GM19452 (cell line): ENCODE measurements around the gene HLA-DRA.
A peak's percentile ranks its signal among the peaks of the same experiment; 100 is the strongest.
"Not testable (repeated sequence)": the region's sequence is repeated elsewhere in the genome, so short reads cannot be mapped to it uniquely, and the experiment has no call there.

ENCODE experiments used
- ATAC-seq: cut with Tn5 transposase; IDR thresholded peaks from one replicate; pipeline ENCODE4 v1.9.1; 2021; ENCODE audit not compliant: unreplicated experiment

Gene HLA-DRA

GRCh38 chr6:32430179-32430578 lies 9.5 kb upstream of the HLA-DRA start:
- ATAC-seq: no peak

- ATAC-seq: no peak
Observed at GRCh38 chr6:32431142-32431541, 8.5 kb upstream of the HLA-DRA start.

GRCh38 chr6:32432050-32432450 lies 7.6 kb upstream of the HLA-DRA start:
- no peak for ATAC-seq

GRCh38 chr6:32433950-32434349 lies 5.7 kb upstream of the HLA-DRA start:
- ATAC-seq: not testable (repeated sequence)

GRCh38 chr6:32436186-32436585 lies 3.5 kb upstream of the HLA-DRA start:
- no peak for ATAC-seq

GRCh38 chr6:32436995-32437836 lies 2.5 kb upstream of the HLA-DRA start:
- peak; percentile 57 for ATAC-seq

- ATAC-seq: no peak
Observed at GRCh38 chr6:32439139-32439538, 548 bp upstream of the HLA-DRA start.

- no peak for ATAC-seq
Observed at GRCh38 chr6:32442243-32442667, 2.6 kb downstream of the HLA-DRA start.

- ATAC-seq: no peak
Observed at GRCh38 chr6:32442977-32443552, 3.4 kb downstream of the HLA-DRA start.

- ATAC-seq: no peak
Observed at GRCh38 chr6:32444433-32444832, 4.7 kb downstream of the HLA-DRA start.

GRCh38 chr6:32445321-32445854 lies 5.7 kb downstream of the HLA-DRA start:
- no peak for ATAC-seq

- ATAC-seq: no peak
Observed at GRCh38 chr6:32447932-32448331, 8.2 kb downstream of the HLA-DRA start.

GRCh38 chr6:32449088-32449736 lies 9.5 kb downstream of the HLA-DRA start:
- ATAC-seq: no peak

GRCh38 chr6:32457054-32457453 lies 17.4 kb downstream of the HLA-DRA start:
- no peak for ATAC-seq

GRCh38 chr6:32459781-32460424 lies 20.2 kb downstream of the HLA-DRA start:
- ATAC-seq: no peak

GRCh38 chr6:32460528-32460927 lies 20.8 kb downstream of the HLA-DRA start:
- ATAC-seq: no peak

GRCh38 chr6:32461493-32461892 lies 21.8 kb downstream of the HLA-DRA start:
- ATAC-seq: no peak

GRCh38 chr6:32462609-32463008 lies 22.9 kb downstream of the HLA-DRA start:
- peak; percentile 56 for ATAC-seq

- not testable (repeated sequence) for ATAC-seq
Observed at GRCh38 chr6:32467743-32468503, 28.2 kb downstream of the HLA-DRA start.

- ATAC-seq: no peak
Observed at GRCh38 chr6:32472781-32473375, 33.2 kb downstream of the HLA-DRA start.
